A673 (cell line): ENCODE measurements around the gene SGMS1. TPM values are rescaled to one million over a fixed set of nuclear protein-coding genes. Genes with fewer than 3 reads are reported as not detected.
A peak's percentile ranks its signal among the peaks of the same experiment; 100 is the strongest.

Experiments
- BruUV-seq: library from RNA; stranded (reverse); fragments of 400-500 nt; replicated peaks from 2 replicates; lab custom pipeline; 2021; lab: Mats Ljungman, UMichigan
- CTCF ChIA-PET: fragments of 300-600 bp; sonication (Branson Sonifier 250); formaldehyde crosslinking; loops from one replicate; lab custom pipeline; 2022; ENCODE audit warnings: antibody characterized with exemption; lab: Charles Lee
- POLR2A ChIA-PET: fragments of 300-600 bp; sonication (Branson Sonifier 250); formaldehyde crosslinking; loops from one replicate; lab custom pipeline; 2022; ENCODE audit warnings: antibody characterized with exemption; ENCODE audit not compliant: low non-redundant PET; lab: Charles Lee
- DNase-seq: peaks from one replicate; pipeline ENCODE4 v3.0.0-alpha.2; 2015; ENCODE audit warnings: low spot score
- H3K27ac ChIP-seq: fragments of 200-600 bp; sonication (generic); 2 replicates; pipeline ENCODE4 v1.5.1; 2016; ENCODE audit warnings: mixed run types, low read depth, mild to moderate bottlenecking, mixed read lengths, antibody characterized with exemption, low read length; ENCODE audit not compliant: poor library complexity, severe bottlenecking
- H3K27me3 ChIP-seq: fragments of 200-600 bp; sonication (generic); replicated peaks from 2 replicates; pipeline ENCODE4 v1.6.1; 2017; ENCODE audit warnings: mixed run types, low read depth, mild to moderate bottlenecking, mixed read lengths, antibody characterized with exemption, low read length; ENCODE audit not compliant: insufficient read depth, poor library complexity
- H3K36me3 ChIP-seq: fragments of 200-600 bp; sonication (generic); 2 replicates; pipeline ENCODE4 v1.6.1; 2016; ENCODE audit warnings: mixed run types, mild to moderate bottlenecking, mixed read lengths, antibody characterized with exemption, low read length; ENCODE audit not compliant: insufficient read depth, poor library complexity, severe bottlenecking
- H3K4me1 ChIP-seq: fragments of 200-600 bp; sonication (generic); 2 replicates; pipeline ENCODE4 v1.6.1; 2017; ENCODE audit warnings: mixed run types, mild to moderate bottlenecking, mixed read lengths, antibody characterized with exemption, low read length; ENCODE audit not compliant: insufficient read depth, poor library complexity, severe bottlenecking
- H3K4me3 ChIP-seq: fragments of 200-600 bp; sonication (generic); 2 replicates; pipeline ENCODE4 v1.5.1; 2016; ENCODE audit warnings: low read depth, mixed run types, mild to moderate bottlenecking, mixed read lengths, low read length; ENCODE audit not compliant: poor library complexity, severe bottlenecking
- H3K9me3 ChIP-seq: fragments of 200-600 bp; sonication (generic); 2 replicates; pipeline ENCODE4 v1.6.1; 2016; ENCODE audit warnings: mixed run types, low read depth, mild to moderate bottlenecking, mixed read lengths, antibody characterized with exemption, low read length; ENCODE audit not compliant: poor library complexity, severe bottlenecking
- CTCF ChIP-seq: fragments of 300-800, 200-600 bp; sonication (generic); conservative IDR thresholded peaks from 2 replicates; pipeline ENCODE4 v1.5.1; 2017; ENCODE audit warnings: low read depth, mild to moderate bottlenecking, antibody characterized with exemption, low read length, moderate library complexity, mixed read lengths
- EZH2 ChIP-seq: fragments of 200-600 bp; sonication (generic); IDR thresholded peaks from 2 replicates; pipeline ENCODE4 v1.6.1; 2017; ENCODE audit warnings: borderline replicate concordance, low read depth, mild to moderate bottlenecking, mixed read lengths, antibody characterized with exemption, low read length; ENCODE audit not compliant: poor library complexity, severe bottlenecking
- intact Hi-C: fragments of 100-400 bp; cut with micrococcal nuclease; formaldehyde crosslinking; loops from one replicate; pipeline ENCODE4 v1.10.0; 2022; ENCODE audit not compliant: unreplicated experiment
- total RNA-seq: library from RNA; stranded (reverse); gene quantifications from 2 replicates; pipeline ENCODE4 v1.2.3, GENCODE V29; 2021

Gene SGMS1
- total RNA-seq, 1 experiment from 2014 or later, result 13.0 TPM

GRCh38 chr10:50312464-50313437 lies 311.0 kb downstream of the SGMS1 start:
- intact Hi-C loops, result no loop called here
- CTCF ChIA-PET, result no interaction called here
- Histone ChIP-seq H3K27ac (no peak overlapping the region), H3K27me3 (no peaks in the 10 kb centered on the region), H3K4me3 (no peak overlapping the region), H3K36me3 (no peaks in the 10 kb centered on the region), H3K9me3 (no peaks in the 10 kb centered on the region), H3K4me1 (peaks cover 3% of the 10 kb centered on the region)
- no TSS peak for BruUV-seq
- POLR2A ChIA-PET, result no interaction called here
- no peak for TF ChIP-seq EZH2
- TF ChIP-seq CTCF, result no peak
- DNase-seq, result no peak

GRCh38 chr10:50310560-50311174 lies 313.1 kb downstream of the SGMS1 start:
- CTCF ChIA-PET, result interaction anchor here (0.6 kb wide), 1 partner anchor 12 kb away, joined by 3 read pairs; no protein-coding TSS in a partner anchor

More at GRCh38 chr10:50310560-50311174, 313.1 kb downstream of the SGMS1 start:
- BruUV-seq, result no TSS peak
- intact Hi-C loops, result loop anchor here (1.0 kb wide), 1 partner anchor 9 kb away; no protein-coding TSS in a partner anchor
- no peaks in the 10 kb centered on the region for H3K27me3 ChIP-seq
- no peak overlapping the region for H3K27ac ChIP-seq
- no peaks in the 10 kb centered on the region for H3K36me3 ChIP-seq
- H3K9me3 ChIP-seq, result no peaks in the 10 kb centered on the region
- peak; percentile 61 for DNase-seq
- TF ChIP-seq CTCF (peak; percentile 65), EZH2 (no peak)
- POLR2A ChIA-PET, result no interaction called here
- H3K4me3 ChIP-seq, result no peak overlapping the region
- peaks cover 3% of the 10 kb centered on the region for H3K4me1 ChIP-seq
